Breast epithelium (tissue), 4 donors: ENCODE measurements around the gene BRF1. TPM values are rescaled to one million over a fixed set of nuclear protein-coding genes. Genes with fewer than 3 reads are reported as not detected.

Experiments used
- DNase-seq, 2 donors: peaks; one replicate each; pipeline ENCODE4 v3.0.0-alpha.2; 2019; ENCODE audit warnings: low spot score in 2 of 2
- H3K27ac ChIP-seq, 2 donors: fragments of 200-600 bp; sonication (generic) in 1 of 2; one replicate each; pipeline ENCODE4 v1.5.1; 2016 to 2019; ENCODE audit warnings: mild to moderate bottlenecking in 1 of 2
- H3K27me3 ChIP-seq, 2 donors: fragments of 200-600 bp; sonication (generic) in 1 of 2; one replicate each; pipeline versions ENCODE4 v1.5.1 to v1.6.0; 2017 to 2019; ENCODE audit warnings: control low read depth in 1 of 2, mild to moderate bottlenecking in 1 of 2
- H3K36me3 ChIP-seq: fragments of 200-600 bp; one replicate; pipeline ENCODE4 v1.5.1; 2019
- H3K4me1 ChIP-seq, 2 donors: fragments of 200-600 bp; sonication (generic); one replicate each; pipeline ENCODE4 v1.5.1; 2016 to 2019; ENCODE audit warnings: control low read depth in 1 of 2
- H3K4me3 ChIP-seq, 3 donors: fragments of 200-600 bp; sonication (generic); 1 replicate in 2 of 3; 2 replicates in 1 of 3; pipeline ENCODE4 v1.5.1; 2016 to 2019; ENCODE audit warnings: mild to moderate bottlenecking in 3 of 3, moderate library complexity in 2 of 3
- H3K9me3 ChIP-seq, 2 donors: fragments of 200-600 bp; sonication (generic) in 1 of 2; one replicate each; pipeline ENCODE4 v1.5.1; 2016 to 2019; ENCODE audit warnings: control low read depth in 1 of 2
- POLR2A ChIP-seq: fragments of 450-650 bp; IDR thresholded peaks from one replicate; pipeline ENCODE4 v1.6.1; 2016; ENCODE audit warnings: antibody characterized with exemption, mild to moderate bottlenecking, moderate library complexity
- POLR2AphosphoS5 ChIP-seq, 3 donors: sonication (generic); formaldehyde crosslinking; IDR thresholded peaks; one replicate each; pipeline ENCODE4 v1.6.1; 2017; ENCODE audit warnings: antibody characterized with exemption in 3 of 3
- intact Hi-C: fragments of 100-400 bp; cut with DNase I; formaldehyde crosslinking; loops from one replicate; pipeline ENCODE4 v1.15.1; 2023; ENCODE audit warnings: low total_unique reads
- total RNA-seq, 3 donors: library from RNA; depleted of rRNA; stranded (reverse); fragments of >200 nt; gene quantifications; one replicate each; pipeline ENCODE4 v1.1.0, GENCODE V29; 2016
- TF ChIP-seq, protein P1 (sequence below), 3 donors: fragments of 450-650 bp; IDR thresholded peaks; one replicate each; pipeline ENCODE4 v1.5.1; 2016 to 2017; ENCODE audit warnings: antibody characterized with exemption in 3 of 3, mild to moderate bottlenecking in 3 of 3, moderate library complexity in 3 of 3

BRF1 gene
- total RNA-seq, 3 donors from 2014 or later: 30.2 to 45.6 (median 38.6) TPM

DNA sequence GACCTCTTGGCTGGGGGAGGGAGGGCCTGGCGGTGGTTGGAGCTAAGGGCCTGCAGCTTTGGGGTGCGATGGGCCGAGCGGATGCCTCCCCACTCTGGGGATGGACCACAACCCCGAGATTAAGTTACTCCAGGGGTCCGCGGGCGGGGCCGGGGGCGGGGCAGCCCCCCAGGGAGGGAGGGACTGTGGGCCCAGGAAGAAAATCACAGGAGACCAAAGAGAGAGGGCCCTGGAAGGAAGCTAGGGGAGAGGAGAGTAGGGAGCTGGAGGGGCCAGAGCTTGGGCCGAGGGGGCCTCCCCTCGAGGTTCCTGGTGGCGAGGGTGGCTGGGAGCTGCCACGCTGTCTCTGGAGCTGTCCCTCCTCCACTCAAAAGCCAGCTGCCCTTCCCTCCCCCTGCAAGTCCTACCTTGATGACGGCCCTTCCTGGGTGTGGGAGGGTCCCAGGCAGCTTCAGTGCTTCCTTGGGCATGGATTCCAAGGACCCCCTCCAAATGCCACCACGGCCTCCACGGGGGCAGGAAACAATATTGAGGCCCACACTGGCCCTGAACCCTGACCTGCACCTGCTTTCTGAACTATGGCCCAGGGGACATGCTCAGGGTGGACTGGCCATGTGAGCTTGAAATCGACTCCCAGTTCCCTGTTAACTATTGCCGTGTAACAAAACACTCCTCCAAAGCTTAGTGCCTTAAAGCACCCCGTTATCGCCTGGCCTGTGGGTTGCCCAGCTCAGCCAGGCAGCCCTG, 119.1 kb downstream of the BRF1 start:
- intact Hi-C loops: loop anchor here (2.0 kb wide), 1 partner anchor 71 kb away; no protein-coding TSS in a partner anchor
- Histone ChIP-seq H3K27me3 (no peaks in the 10 kb centered on the region), H3K9me3 (no peaks in the 10 kb centered on the region), H3K36me3 (no peaks in the 10 kb centered on the region), H3K27ac (peak overlapping the region in 1 of 2 donors; percentile 83), H3K4me1 (no peaks in the 10 kb centered on the region), H3K4me3 (peak overlapping the region; percentile 37 to 83 (median 60))
- no peak for DNase-seq
- TF ChIP-seq, protein P1, sequence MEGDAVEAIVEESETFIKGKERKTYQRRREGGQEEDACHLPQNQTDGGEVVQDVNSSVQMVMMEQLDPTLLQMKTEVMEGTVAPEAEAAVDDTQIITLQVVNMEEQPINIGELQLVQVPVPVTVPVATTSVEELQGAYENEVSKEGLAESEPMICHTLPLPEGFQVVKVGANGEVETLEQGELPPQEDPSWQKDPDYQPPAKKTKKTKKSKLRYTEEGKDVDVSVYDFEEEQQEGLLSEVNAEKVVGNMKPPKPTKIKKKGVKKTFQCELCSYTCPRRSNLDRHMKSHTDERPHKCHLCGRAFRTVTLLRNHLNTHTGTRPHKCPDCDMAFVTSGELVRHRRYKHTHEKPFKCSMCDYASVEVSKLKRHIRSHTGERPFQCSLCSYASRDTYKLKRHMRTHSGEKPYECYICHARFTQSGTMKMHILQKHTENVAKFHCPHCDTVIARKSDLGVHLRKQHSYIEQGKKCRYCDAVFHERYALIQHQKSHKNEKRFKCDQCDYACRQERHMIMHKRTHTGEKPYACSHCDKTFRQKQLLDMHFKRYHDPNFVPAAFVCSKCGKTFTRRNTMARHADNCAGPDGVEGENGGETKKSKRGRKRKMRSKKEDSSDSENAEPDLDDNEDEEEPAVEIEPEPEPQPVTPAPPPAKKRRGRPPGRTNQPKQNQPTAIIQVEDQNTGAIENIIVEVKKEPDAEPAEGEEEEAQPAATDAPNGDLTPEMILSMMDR (IDR thresholded peaks at IDR 0.05): no peak
- no peak for TF ChIP-seq POLR2AphosphoS5 (IDR thresholded peaks at IDR 0.05)
- no peak for TF ChIP-seq POLR2A

DNA sequence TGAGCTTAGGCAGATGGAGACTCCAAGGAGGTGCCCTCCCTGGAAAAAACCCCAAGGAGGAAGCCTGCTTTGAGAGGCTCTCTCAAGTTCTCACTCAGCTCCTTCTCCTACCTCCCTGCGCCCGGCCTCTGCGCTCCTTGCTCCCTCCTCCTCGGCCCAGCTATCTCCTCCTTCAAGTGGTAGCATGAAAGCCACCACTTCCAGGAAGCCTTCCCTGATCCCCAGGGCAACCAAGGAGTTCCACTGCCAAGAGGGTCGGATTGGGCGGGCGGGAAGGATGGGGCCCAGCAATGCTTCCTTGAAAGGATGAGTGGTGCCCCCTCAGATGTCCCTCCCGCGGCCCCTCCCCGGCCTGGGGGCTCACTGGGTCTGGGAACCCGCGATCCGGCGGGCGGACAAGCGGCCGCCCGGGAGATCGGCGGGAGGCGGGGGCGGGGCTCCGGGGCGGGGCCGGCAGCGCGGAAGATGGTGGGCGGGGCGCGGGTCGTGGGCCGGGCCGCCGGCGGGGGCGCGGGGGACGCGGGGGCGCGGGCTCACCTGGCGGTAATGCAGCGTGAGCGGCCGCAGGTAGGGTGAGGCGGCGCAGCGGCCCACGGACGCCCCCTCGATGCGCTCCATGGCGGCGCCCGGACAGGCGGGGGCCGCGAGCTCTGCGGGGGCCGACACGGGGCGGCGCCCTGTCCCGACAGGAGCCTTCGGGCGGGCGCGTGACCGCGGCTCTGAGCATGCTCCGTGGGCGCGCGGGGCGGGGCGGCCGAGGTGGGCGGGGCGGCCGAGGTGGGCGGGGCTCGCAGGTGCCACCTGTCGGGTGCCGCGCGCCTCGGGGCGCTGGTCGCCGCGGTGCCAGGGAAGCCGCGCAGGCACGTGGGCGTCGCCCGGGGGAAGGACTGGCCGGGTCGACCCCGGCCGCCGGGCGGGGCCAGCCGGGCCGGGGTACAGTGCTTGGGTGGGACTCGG, 119.9 kb downstream of the BRF1 start, which contains the start of gene NUDT14:
NUDT14 (minus strand) TSS at position 721 of the 957 bp plus-strand sequence; CDS start at position 618, 103 bp downstream.
- TF ChIP-seq, protein P1 (IDR thresholded peaks at IDR 0.05): no peak
- TF ChIP-seq POLR2A: no peak
- no peak for TF ChIP-seq POLR2AphosphoS5 (IDR thresholded peaks at IDR 0.05)

DNA sequence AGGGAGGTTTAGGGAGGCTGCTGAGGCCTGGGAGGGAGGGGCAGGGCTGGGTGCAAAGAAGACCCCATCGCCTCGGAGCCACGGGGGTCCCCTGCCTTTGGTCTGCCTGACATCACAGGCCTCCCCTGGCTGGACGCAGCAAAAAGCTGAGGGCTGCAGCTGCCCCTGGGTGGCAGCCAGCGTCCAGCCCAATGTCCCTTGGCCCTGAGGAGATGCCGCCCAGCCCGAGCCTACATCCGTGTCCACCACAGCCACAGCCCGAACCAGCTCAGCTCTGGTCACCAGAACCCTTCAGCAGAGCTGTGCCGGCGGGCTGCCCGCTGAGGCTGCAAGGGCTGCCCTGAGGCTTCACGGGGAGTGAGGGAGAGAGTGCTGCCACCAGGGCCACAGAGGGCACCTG, 121.6 kb downstream of the BRF1 start:
- Histone ChIP-seq H3K36me3 (no peaks in the 10 kb centered on the region), H3K27me3 (no peaks in the 10 kb centered on the region), H3K4me1 (no peaks in the 10 kb centered on the region), H3K4me3 (no peak overlapping the region), H3K27ac (no peak overlapping the region), H3K9me3 (no peaks in the 10 kb centered on the region)
- no peak for TF ChIP-seq POLR2AphosphoS5 (IDR thresholded peaks at IDR 0.05)
- TF ChIP-seq, protein P1 (IDR thresholded peaks at IDR 0.05): no peak
- no peak for TF ChIP-seq POLR2A
- DNase-seq: no peak
- intact Hi-C loops: no loop called here

More for the DNA sequence above, 119.9 kb downstream of the BRF1 start, which contains the start of gene NUDT14:
- peak within 1 kb of the TSS; percentile 37 to 83 (median 60) for H3K4me3 ChIP-seq
- intact Hi-C loops: loop anchor here (2.0 kb wide), 1 partner anchor 72 kb away; no protein-coding TSS in a partner anchor
- H3K27ac ChIP-seq: peak within 1 kb of the TSS; percentile 58 to 83
- no peaks in the 10 kb centered on the region for H3K4me1 ChIP-seq
- DNase-seq: peak; percentile 83 to 89
- no peaks in the 10 kb centered on the region for H3K27me3 ChIP-seq
- no peaks in the 10 kb centered on the region for H3K36me3 ChIP-seq
- no peaks in the 10 kb centered on the region for H3K9me3 ChIP-seq

DNA sequence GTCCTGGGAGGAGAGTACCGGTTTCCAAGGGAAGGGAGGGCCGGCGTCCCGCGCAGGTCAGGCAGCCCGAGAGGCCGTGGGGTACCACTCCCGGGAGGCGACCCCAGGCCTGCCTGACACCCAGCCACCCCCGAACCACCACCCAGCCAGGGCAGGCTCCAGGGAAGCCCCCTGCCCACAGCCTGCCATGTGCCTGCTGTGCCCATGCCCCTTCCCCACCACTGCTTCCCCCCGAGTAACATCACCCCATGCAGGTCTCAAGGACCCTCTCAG, 122.0 kb downstream of the BRF1 start:
- DNase-seq: no peak
- Histone ChIP-seq H3K27ac (no peak overlapping the region), H3K27me3 (no peaks in the 10 kb centered on the region), H3K9me3 (no peaks in the 10 kb centered on the region), H3K36me3 (no peaks in the 10 kb centered on the region), H3K4me3 (no peak overlapping the region), H3K4me1 (no peaks in the 10 kb centered on the region)
- intact Hi-C loops: no loop called here
- TF ChIP-seq POLR2A (no peak), POLR2AphosphoS5 (IDR thresholded peaks at IDR 0.05) (no peak)
- TF ChIP-seq, protein P1 (IDR thresholded peaks at IDR 0.05): no peak
